HepG2 (cell line): ENCODE results near the gene GPS1. TPM values are rescaled to one million over a fixed set of nuclear protein-coding genes. Genes with fewer than 3 reads are reported as not detected.

Experiments
- CCAR2 ChIP-seq: fragments of 200-400 bp; formaldehyde crosslinking; optimal IDR thresholded peaks from 2 replicates; pipeline ENCODE3; 2018; ENCODE audit warnings: low read depth, mild to moderate bottlenecking, low read length, moderate library complexity
- EEA1 ChIP-seq: sonication (generic); formaldehyde crosslinking; IDR thresholded peaks from 2 replicates; pipeline ENCODE4 v1.5.1; 2020; ENCODE audit warnings: mild to moderate bottlenecking, missing genetic modification reagents, borderline replicate concordance
- FOSL2 ChIP-seq: sonication (generic); formaldehyde crosslinking; IDR thresholded peaks from 2 replicates; pipeline ENCODE4 v1.4.0; 2020; ENCODE audit warnings: missing genetic modification reagents
- HNF4G ChIP-seq, 2 experiments: sonication (generic) in 1 of 2; formaldehyde crosslinking in 1 of 2; IDR thresholded peaks; 2 replicates each; pipeline versions ENCODE4 v1.4.0 to v1.6.1; 2011 to 2020; ENCODE audit warnings: borderline replicate concordance in 2 of 2, low read depth in 2 of 2, mild to moderate bottlenecking in 2 of 2, low read length in 1 of 2, missing genetic modification reagents in 1 of 2, moderate library complexity in 1 of 2
- RARA ChIP-seq: IDR thresholded peaks from 2 replicates; pipeline ENCODE4 v1.6.1; 2016; ENCODE audit warnings: missing genetic modification reagents, missing compliant biosample characterization
- SRF ChIP-seq: IDR thresholded peaks from 2 replicates; pipeline ENCODE4 v1.6.1; 2011; ENCODE audit warnings: mild to moderate bottlenecking, low read depth, low read length, moderate library complexity
- SRSF4 ChIP-seq: fragments of 200-400 bp; formaldehyde crosslinking; IDR thresholded peaks from one replicate; pipeline ENCODE4 v1.6.1; 2018; ENCODE audit warnings: mild to moderate bottlenecking, low read depth, low read length, moderate library complexity; ENCODE audit not compliant: poor library complexity, severe bottlenecking
- ZNF20 ChIP-seq: sonication (generic); formaldehyde crosslinking; IDR thresholded peaks from 2 replicates; pipeline ENCODE4 v1.4.0; 2020; ENCODE audit warnings: mild to moderate bottlenecking, moderate library complexity, missing genetic modification reagents
- ZNF232 ChIP-seq: sonication (generic); formaldehyde crosslinking; IDR thresholded peaks from 2 replicates; pipeline ENCODE4 v1.4.0; 2020; ENCODE audit warnings: missing genetic modification reagents, borderline replicate concordance
- ZNF317 ChIP-seq: sonication (generic); formaldehyde crosslinking; IDR thresholded peaks from 2 replicates; pipeline ENCODE4 v1.5.0; 2020; ENCODE audit warnings: mild to moderate bottlenecking, missing genetic modification reagents
- ZNF850 ChIP-seq: sonication (generic); formaldehyde crosslinking; conservative IDR thresholded peaks from 2 replicates; pipeline ENCODE4 v1.9.0; 2021; ENCODE audit warnings: mild to moderate bottlenecking, missing genetic modification reagents
- ZNF878 ChIP-seq: sonication (generic); formaldehyde crosslinking; IDR thresholded peaks from 2 replicates; pipeline ENCODE4 v1.8.1; 2023; ENCODE audit warnings: mild to moderate bottlenecking, missing genetic modification reagents, moderate library complexity
- polyA plus RNA-seq, 8 experiments: library from polyadenylated mRNA; depleted of rRNA in 3 of 8; stranded (reverse) in 7 of 8; unstranded in 1 of 8; fragments of >200 nt; fragmentation: Illumina TruSeq in 4 of 8; extraction: Trizol in 4 of 8; gene quantifications; 2 replicates each; pipeline versions ENCODE4 v1.2.1 to v1.2.3, GENCODE V29; 2011 to 2016; ENCODE audit warnings: low read depth in 4 of 8, missing spikeins in 1 of 8, mixed read lengths in 1 of 8; ENCODE audit not compliant: insufficient read depth in 1 of 8
- total RNA-seq, 5 experiments: library from RNA; depleted of rRNA; stranded (reverse); fragments of >200 nt; fragmentation: Illumina TruSeq; extraction: Trizol; gene quantifications; 2 replicates each; pipeline ENCODE4 v1.2.3, GENCODE V29; 2016; ENCODE audit warnings: low read depth in 1 of 5
- TF ChIP-seq, protein P1 (sequence below): sonication (generic); formaldehyde crosslinking; IDR thresholded peaks from 2 replicates; pipeline ENCODE4 v1.4.0; 2020; ENCODE audit warnings: missing genetic modification reagents
- TF ChIP-seq, protein P2 (sequence below): sonication (generic); formaldehyde crosslinking; IDR thresholded peaks from 2 replicates; pipeline ENCODE4 v1.5.0; 2020; ENCODE audit warnings: mild to moderate bottlenecking, missing genetic modification reagents
- TF ChIP-seq, protein P3 (sequence below): sonication (generic); formaldehyde crosslinking; IDR thresholded peaks from 2 replicates; pipeline ENCODE4 v1.8.1; 2023; ENCODE audit warnings: mild to moderate bottlenecking, missing genetic modification reagents
- TF ChIP-seq, protein P4 (sequence below): sonication (generic); formaldehyde crosslinking; IDR thresholded peaks from 2 replicates; pipeline ENCODE4 v1.5.0; 2020; ENCODE audit warnings: mild to moderate bottlenecking, missing genetic modification reagents, borderline replicate concordance

GPS1 gene
- total and polyA plus RNA-seq, 2 of the 13 experiments (the other 11 are each of a cell fraction or from before 2014, with no cell fraction given): 124 to 128 TPM

- 0 out of 2 replicates have a peak, but pooled peaks have one; percentile 5 for TF ChIP-seq EEA1 (CRISPR knock-in tag)
- TF ChIP-seq, protein P1, sequence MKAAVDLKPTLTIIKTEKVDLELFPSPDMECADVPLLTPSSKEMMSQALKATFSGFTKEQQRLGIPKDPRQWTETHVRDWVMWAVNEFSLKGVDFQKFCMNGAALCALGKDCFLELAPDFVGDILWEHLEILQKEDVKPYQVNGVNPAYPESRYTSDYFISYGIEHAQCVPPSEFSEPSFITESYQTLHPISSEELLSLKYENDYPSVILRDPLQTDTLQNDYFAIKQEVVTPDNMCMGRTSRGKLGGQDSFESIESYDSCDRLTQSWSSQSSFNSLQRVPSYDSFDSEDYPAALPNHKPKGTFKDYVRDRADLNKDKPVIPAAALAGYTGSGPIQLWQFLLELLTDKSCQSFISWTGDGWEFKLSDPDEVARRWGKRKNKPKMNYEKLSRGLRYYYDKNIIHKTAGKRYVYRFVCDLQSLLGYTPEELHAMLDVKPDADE (CRISPR knock-in tag): peak; percentile 91; the same call in 1 of the 2 replicates
- no peak for TF ChIP-seq ZNF20 (CRISPR knock-in tag)
- no peak for TF ChIP-seq ZNF317 (CRISPR knock-in tag)
- TF ChIP-seq CCAR2: no peak
- peak; percentile 68 for TF ChIP-seq SRSF4
- TF ChIP-seq, protein P2, sequence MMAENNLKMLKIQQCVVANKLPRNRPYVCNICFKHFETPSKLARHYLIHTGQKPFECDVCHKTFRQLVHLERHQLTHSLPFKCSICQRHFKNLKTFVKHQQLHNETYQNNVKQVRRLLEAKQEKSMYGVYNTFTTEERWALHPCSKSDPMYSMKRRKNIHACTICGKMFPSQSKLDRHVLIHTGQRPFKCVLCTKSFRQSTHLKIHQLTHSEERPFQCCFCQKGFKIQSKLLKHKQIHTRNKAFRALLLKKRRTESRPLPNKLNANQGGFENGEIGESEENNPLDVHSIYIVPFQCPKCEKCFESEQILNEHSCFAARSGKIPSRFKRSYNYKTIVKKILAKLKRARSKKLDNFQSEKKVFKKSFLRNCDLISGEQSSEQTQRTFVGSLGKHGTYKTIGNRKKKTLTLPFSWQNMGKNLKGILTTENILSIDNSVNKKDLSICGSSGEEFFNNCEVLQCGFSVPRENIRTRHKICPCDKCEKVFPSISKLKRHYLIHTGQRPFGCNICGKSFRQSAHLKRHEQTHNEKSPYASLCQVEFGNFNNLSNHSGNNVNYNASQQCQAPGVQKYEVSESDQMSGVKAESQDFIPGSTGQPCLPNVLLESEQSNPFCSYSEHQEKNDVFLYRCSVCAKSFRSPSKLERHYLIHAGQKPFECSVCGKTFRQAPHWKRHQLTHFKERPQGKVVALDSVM (CRISPR knock-in tag): peak; percentile 86
- peak; percentile 67; the same call in 1 of the 2 replicates for TF ChIP-seq ZNF232 (CRISPR knock-in tag)
- 0 out of 2 replicates have a peak, but pooled peaks have one; percentile 34 for TF ChIP-seq SRF
- TF ChIP-seq RARA (CRISPR knock-in tag): peak; percentile 32
- TF ChIP-seq HNF4G (IDR thresholded peaks at IDR 0.05; ENCODE audit: borderline replicate concordance, low read depth, low read length): no peak; the same call in 1 of the 2 replicates
- peak; percentile 44; the same call in 1 of the 2 replicates for TF ChIP-seq HNF4G (CRISPR knock-in tag; IDR thresholded peaks at IDR 0.05; ENCODE audit: borderline replicate concordance, low read depth)
- TF ChIP-seq FOSL2 (CRISPR knock-in tag): no peak
- TF ChIP-seq, protein P3, sequence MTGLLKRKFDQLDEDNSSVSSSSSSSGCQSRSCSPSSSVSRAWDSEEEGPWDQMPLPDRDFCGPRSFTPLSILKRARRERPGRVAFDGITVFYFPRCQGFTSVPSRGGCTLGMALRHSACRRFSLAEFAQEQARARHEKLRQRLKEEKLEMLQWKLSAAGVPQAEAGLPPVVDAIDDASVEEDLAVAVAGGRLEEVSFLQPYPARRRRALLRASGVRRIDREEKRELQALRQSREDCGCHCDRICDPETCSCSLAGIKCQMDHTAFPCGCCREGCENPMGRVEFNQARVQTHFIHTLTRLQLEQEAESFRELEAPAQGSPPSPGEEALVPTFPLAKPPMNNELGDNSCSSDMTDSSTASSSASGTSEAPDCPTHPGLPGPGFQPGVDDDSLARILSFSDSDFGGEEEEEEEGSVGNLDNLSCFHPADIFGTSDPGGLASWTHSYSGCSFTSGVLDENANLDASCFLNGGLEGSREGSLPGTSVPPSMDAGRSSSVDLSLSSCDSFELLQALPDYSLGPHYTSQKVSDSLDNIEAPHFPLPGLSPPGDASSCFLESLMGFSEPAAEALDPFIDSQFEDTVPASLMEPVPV (CRISPR knock-in tag): no peak; the same call in none of the 2 replicates
- no peak for TF ChIP-seq ZNF878 (CRISPR knock-in tag)
- TF ChIP-seq ZNF850 (CRISPR knock-in tag): 0 out of 2 replicates have a peak, but pooled peaks have one; percentile 40
- TF ChIP-seq, protein P4, sequence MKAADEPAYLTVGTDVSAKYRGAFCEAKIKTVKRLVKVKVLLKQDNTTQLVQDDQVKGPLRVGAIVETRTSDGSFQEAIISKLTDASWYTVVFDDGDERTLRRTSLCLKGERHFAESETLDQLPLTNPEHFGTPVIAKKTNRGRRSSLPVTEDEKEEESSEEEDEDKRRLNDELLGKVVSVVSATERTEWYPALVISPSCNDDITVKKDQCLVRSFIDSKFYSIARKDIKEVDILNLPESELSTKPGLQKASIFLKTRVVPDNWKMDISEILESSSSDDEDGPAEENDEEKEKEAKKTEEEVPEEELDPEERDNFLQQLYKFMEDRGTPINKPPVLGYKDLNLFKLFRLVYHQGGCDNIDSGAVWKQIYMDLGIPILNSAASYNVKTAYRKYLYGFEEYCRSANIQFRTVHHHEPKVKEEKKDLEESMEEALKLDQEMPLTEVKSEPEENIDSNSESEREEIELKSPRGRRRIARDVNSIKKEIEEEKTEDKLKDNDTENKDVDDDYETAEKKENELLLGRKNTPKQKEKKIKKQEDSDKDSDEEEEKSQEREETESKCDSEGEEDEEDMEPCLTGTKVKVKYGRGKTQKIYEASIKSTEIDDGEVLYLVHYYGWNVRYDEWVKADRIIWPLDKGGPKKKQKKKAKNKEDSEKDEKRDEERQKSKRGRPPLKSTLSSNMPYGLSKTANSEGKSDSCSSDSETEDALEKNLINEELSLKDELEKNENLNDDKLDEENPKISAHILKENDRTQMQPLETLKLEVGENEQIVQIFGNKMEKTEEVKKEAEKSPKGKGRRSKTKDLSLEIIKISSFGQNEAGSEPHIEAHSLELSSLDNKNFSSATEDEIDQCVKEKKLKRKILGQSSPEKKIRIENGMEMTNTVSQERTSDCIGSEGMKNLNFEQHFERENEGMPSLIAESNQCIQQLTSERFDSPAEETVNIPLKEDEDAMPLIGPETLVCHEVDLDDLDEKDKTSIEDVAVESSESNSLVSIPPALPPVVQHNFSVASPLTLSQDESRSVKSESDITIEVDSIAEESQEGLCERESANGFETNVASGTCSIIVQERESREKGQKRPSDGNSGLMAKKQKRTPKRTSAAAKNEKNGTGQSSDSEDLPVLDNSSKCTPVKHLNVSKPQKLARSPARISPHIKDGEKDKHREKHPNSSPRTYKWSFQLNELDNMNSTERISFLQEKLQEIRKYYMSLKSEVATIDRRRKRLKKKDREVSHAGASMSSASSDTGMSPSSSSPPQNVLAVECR (CRISPR knock-in tag): peak; percentile 73
Observed at GRCh38 chr17:82098169-82098938, 46.7 kb downstream of the GPS1 start, which contains the start of gene FASN (continued).
